Activated CD4-positive, CD25-positive, alpha-beta regulatory T cell treated with anti-CD3 and anti-CD28 coated beads, Interleukin-2, amount 50 U/mL, for 72 hours (primary cell): ENCODE data around the gene DYTN.
"Not testable (repeated sequence)": the region's sequence is repeated elsewhere in the genome, so short reads cannot be mapped to it uniquely, and the experiment has no call there.

Experiments used
- DNase-seq: peaks from one replicate; pipeline ENCODE4 v3.0.0; 2021

Gene DYTN, protein sequence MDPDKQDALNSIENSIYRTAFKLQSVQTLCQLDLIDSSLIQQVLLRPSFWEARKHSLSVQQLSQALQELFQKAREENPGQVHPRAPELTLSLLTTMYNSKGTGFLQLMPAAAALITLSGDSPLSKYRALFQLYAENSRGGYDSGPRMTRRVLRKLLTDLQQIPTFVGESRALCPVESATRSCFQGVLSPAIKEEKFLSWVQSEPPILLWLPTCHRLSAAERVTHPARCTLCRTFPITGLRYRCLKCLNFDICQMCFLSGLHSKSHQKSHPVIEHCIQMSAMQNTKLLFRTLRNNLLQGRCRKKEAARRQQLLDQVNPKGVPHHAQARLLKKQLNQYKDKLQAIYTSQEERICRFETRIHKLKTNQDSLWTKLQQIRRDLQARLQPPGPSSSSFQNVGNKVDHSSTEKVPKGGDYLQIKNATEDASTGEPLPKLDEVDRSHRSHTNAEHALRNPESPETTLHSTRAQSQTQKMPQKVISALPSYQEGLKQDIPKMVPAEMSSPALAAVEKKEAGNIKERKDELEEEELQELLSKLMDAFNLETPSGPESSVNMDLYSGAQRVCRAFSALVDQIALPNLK

DNA sequence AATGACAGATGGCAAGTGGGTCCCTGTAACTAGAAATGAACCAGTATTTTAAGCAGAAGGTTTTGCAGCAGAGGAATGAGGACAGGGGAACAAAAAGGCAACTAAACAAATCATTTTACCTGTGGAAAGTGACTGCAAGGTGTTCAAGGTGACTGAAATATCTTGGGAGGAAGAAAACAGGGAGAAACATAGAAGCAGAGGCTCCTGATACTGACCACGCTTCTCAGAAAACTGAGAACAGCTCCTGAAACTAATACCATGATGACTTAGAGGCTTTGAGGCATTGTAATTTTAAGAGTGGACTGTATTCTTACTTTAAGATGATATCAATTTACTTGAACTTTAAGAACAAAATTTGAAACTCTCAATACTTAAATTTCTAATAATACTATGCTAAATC is at the start of gene DYTN:
DYTN (minus strand) TSS at position 101 of the 400 bp plus-strand sequence. CDS start 117 bp downstream, outside the sequence.
- no peak for DNase-seq

DNA sequence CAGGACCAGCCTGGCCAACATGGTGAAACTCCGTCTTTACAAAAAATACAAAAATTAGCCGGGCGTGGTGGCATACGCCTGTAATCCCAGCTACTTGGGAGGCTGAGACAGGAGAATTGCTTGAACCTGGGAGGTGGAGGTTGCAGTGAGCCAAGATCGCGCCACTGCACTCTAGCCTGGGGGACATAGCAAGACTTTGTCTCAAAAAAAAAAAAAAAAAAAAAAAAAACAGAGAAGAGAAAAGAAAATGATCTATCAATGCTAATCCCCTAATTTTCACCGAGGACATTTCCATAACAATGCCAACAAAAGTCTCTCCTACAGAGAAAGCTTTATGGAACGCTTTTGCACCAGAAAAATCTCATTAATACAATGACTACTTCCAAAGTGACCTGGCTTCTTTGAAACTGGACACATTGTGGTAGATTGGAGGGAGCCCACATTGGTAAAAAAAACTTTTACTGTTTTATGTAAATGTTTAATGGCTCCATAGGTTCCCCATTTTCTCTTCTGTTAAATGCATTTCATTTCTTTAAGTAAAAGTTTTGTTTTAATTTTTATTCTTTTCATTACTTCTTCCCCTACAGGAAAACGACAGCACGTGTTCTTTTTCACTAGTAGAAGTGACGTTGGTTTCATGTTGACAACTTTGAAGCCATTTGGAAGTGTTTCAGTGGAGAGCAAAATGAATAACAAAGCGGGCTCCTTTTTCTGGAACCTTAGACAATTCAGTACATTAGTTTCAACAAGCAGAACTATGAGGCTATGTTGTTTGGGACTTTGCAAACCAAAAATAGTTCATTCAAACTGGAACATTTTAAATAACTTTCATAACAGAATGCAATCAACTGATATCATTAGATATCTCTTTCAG is 48.1 kb upstream of the DYTN start:
- DNase-seq = no peak

DNA sequence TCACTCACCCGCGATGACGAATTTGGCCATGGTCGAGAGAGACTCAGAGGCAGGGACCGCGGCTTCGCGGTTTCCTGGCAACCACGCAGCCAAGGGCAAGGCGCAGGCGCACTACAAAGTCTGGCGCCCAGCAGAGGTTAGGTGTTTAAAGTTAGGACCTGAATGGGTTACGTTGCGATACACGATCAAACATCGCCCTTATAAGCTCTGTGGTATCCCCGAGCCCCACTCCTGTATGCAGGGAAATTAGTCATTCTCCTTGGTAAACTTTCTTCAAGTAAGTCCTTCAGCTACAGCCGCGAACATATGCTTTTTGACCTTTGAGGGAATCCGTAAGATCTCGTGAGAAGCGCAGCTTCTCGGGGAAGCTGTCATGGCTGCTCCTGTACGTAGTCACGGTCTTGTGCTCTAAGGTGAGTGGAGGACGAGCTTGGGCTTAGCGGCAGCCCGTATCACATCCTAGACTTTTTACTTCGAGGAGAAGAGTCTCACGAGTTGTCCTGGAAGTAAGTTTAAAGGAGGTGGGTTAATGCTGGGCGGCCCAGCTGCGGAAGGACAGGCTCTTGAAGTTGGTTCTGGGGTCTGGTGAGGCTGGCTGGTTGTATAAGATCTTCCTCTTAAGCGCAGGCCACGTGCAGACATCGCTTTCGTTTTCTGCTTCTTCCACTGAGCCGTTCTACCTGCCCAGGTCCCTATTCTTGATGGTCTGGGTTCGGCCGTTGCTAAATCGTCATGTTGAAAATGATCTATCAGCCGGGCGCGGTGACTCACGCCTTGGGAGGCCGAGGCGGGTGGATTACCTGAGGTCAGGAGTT is 47.3 kb upstream of the DYTN start, which contains the start of the genes FASTKD2 and MDH1B:
FASTKD2 (plus strand) TSS at position 365 of the 815 bp plus-strand sequence. CDS start 1,088 bp downstream, outside the sequence.
MDH1B (minus strand) TSS at position 87 of the 815 bp plus-strand sequence; CDS start at position 30, 57 bp downstream.
- peak; percentile 88 for DNase-seq

DNA sequence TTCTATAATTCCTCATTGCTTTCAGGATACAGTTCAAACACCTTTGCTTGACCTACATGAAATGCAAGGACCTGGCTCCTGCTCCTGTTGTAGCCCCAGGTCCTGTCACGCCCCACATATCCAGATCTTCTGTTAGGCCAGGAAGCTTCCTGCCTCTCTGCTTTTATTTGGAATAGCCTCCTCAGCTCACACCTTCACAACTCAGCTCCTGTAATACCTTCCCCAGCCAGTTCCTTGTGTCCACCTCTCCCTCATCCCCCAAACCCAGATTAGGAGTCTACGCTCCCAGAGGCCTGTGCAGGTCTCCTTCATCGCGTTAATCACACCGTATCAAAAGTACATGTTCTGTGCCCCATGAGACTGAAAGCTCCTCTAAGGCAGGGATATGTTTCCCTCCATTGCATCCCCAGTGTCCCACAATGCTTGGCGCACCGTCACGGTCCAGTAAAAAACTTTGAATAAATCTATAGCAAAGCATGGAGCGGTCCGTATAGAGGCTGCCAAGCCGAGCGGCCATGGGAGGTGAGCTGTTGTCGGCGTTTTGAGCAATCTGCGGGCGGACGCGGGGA is 46.6 kb upstream of the DYTN start:
- no peak for DNase-seq

DNA sequence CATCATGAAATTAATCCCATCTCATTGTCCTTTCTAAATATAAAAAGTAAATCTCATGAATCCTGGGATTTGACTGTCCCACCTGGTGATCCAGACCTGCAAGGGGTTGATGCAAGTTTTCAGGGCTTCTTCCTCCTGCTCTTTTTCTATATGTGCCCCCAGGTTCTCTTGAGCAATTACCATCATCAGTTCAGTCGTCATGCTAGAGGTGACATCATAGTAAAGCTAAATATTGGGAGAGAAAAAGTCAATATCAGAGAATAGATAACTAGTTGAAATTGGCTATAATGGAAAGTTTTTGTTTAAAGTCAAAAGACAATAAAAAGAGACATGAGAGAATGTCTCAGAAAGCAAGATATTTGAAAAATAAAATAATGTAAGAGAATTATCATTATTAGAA is 38.6 kb upstream of the DYTN start:
- no peak for DNase-seq

DNA sequence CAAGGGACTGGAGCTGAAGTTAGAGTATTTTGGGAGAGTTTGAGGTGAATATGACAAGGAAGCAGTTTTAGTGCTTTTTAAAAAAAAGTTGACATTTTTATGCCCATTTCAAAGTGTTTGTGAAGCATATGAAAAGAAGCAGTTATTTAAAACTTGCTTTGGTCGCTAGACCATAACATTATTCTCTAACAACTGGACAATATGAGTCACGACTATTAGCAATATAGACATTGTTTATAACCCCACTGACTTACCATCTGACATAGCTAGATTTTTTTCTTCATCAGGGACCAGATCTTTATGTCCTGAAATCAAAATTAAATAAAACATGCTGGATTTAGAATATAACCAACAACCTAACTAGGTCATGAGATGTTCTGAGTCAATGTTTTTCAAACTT is 22.6 kb upstream of the DYTN start:
- DNase-seq = no peak

DNA sequence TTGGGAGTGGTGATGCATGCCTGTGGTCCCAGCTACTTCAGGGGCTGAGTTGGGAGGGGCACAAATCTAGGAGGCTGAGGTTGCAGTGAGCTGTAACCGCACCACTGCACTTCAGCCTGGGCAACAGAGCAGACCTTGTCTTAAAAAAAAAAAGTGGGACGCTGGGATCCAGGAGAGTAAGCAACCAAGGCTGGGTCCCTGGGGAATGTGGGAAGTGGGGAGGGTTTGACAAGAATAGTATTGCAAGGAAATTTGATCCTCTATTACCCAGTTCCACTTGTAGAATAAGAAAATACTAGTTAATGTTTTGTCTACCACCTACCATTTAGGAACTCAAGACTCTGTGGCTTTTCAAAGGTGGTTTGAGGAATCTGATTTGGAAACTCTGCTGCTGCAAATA is 21.1 kb upstream of the DYTN start:
- DNase-seq = no peak

DNA sequence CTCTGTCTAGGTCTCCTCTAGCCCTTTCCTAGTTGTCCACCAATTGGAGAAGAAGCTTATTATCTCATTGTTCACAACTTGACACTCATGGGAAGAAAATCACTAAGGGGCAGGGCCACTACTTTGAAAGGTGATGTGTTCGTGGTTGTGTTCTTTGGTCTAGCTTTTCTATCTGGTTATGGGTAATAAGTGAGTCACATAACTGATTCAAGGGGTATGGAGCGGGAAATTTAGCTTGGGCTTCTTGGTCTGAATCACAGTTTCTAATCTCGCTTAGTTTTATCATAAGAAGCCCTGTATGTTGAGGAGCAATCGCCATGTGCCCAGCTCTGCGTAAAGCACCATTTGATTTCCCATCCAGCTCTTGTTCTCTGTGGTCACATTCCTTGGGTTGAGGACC is 18.7 kb upstream of the DYTN start:
- no peak for DNase-seq

DNA sequence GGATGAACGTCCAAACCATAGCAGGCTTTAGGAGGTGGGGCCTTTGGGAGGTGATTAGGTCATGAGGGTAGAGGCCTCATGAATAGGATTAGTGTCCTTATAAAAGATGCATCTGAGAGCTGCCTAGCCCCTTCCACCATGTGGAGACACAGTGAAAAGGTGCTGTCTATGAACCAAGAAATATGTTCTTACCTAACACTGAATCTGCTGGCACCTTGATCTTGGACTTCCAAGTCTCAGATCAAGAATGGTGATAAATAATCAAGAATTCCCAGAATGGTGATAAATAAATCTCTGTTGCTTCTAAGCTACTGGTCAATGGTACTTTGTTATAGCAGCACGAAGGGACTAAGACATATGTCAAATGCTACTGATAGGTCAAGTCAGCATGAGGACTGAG is 15.1 kb upstream of the DYTN start:
- DNase-seq = no peak

DNA sequence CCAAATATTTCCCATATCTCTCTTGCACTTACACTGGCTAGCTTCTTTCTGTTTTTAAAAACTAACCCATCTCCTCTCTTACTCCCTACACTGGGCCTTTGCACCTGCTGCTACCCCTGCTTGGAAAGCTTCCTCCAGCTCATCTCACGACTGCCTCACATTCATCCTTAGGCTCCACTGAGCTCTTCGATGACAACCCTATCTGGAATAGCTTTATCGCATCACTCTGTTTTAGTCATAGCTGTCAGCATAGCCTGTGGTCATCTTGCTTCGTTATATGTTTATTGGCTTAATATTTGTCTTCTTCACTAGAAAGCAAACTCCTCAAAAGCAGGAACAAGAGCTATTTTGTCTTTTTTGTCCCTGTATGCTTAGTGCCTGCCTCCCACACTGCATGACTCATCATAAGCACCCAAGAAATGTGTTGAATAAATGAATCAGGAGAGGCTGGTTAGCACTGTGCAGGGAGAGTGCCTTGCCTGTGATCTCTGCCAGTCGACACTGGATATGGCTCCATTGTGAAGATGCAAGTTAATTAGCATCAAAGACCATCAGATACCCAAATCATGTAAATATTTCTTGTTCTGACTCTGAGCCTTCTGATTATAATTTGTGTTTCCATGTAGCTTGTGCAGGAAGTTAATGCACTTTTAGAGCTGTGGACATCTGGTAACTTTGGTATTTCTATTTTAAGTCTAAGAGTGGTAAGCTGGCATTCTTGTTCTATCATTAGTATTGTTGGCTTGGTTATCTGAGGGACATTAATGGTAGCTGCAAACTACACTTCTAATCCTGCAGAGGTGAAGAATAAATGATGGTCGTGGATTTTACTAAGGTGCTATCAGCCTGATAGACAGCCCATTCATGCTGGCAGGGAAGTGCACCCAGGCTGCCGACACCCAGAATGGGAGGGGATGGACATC is 10.3 kb upstream of the DYTN start:
- DNase-seq = no peak

DNA sequence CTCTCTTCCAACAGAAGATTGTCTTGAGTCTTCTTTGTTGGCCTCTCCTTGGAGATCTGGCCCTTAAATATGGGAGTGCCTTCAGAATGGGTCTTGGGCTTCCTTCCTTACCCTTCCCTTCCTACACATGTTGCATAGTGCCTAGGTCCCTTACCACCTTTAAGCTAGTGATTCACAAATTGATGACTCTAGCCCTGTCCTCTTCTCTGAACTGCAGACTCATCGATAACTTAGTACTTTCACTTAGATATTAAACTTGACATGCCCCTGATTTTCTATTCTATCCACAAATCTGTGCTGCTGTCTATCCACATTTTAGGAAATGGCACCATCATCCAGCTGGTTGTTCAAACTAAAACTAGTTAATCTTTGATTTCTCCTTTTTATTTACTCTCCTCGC is 9.1 kb upstream of the DYTN start:
- no peak for DNase-seq

DNA sequence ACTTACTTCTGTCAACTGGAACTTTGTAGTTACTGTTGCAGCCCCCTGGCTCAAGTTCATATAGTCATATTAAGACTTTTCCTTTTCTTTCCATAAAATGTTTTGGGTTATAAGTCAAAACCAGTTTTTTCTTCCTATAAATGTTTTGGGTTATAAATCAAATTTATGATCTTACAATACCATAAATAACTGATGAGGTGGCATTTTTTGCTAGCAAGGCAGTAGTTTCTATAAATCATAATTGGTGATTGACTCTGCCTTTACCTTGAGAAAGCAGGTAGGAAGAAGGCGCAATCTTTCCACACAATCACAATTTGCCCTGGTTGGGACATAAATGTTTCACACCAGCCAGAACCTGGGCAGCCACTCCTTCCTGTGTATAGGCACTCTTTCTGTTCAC is 5.1 kb upstream of the DYTN start:
- no peak for DNase-seq

DNA sequence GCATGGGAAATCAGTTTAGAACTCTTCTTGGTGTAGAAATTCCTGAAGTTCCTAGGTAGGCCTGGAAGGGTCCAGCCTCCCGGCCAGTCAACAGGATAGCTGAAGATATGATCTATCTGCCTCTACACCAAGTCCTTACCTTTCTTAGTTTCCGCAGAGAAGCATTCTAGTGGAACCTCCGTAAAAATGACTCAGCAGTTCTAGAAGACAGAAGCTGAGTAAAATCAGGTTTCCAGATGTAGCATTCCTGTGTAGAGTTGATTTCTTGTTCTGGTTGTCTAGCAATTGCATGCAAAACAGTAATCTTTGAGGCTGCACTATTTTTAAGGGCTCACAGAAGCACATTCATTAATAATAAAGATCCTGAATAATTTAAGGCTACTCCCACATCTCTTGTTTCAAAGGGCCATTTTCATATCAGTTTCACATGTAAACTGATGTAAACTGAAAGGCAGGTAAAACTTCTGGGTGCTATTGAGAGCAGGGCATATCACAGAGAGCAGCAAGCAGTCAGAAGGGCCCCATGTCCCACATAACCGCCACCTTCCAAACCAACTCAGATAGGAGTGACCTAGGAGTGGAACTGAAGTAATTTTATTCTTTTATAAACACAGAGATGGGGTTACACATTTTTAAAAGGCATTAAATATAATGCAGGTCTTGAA is 3.2 kb upstream of the DYTN start:
- no peak for DNase-seq

DNA sequence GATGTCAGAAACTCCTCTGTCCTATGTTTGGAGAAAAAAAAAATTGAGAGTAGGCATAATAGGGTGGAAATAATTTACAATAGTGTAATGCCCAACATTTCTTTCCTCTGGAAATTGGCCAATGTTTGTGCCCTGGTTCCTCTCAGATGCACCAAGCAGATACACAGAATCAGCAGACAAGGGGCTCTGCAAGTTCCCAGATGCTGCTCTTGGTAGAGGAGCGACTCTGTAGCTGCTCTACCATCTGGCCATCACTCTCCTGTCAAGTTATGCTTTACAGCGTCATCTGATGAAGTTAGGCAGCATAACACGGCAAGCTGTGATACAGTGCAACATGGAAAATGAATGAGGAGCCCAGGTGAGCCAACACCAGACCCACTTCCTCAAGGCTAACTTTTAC is 1.6 kb downstream of the DYTN start:
- DNase-seq = no peak

DNA sequence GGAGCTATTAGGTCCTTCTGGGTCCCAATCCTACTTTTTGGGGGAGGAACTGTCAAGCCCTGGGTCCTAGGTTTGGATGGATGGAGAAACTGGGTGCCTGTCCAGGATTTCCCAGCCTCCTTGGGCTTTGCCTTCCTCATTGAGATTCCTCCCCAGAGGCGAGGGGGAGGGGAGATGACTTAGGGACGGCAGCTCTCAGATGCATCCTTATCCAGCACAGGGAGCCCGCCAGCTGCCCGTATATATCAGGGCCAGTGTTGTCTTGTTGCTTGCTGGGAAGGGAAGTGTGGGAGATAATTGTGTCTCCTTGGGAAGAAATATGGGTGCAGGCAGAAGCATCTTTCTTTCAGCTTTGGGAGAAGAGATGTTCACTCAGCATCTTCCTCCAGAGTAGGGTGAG is 3.0 kb downstream of the DYTN start:
- DNase-seq = not testable (repeated sequence)

DNA sequence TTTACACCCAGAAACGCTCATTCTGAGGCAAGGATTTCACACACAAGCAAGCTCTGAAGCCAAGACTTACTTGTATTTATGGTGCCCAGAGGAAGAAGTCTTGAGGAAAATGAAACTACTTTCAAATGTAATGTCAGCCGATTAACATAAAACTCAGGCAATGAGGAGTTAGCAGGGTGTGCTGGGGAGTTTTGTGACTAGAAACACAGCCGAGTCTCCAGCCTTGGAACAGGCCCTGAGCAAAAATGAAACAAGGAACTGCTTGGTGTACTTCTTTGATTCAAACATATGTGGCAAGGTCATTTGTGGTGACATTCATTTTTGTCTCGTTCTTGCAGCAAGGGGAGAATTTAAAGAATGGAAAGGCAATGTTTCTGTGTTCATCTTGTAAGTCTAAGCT is 4.5 kb downstream of the DYTN start:
- no peak for DNase-seq

DNA sequence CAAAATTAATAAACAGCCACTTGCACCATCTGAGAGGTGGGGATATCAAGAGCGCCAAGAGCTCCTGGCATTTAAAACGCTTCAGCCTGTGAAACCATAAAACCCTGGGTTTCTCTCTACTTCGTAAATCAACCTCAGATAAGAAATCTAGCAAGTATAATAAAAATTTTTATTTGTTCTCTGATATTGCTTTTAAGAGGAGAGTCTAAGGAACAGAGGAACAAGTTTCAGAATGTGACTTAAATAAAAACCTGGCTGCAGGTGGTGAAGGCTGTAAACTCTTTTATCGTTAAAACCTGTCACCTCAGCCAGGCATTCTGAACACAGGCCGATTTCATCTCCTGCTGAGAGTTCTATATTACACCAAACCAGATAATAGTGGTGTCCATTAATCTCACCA is 9.9 kb downstream of the DYTN start:
- no peak for DNase-seq

DNA sequence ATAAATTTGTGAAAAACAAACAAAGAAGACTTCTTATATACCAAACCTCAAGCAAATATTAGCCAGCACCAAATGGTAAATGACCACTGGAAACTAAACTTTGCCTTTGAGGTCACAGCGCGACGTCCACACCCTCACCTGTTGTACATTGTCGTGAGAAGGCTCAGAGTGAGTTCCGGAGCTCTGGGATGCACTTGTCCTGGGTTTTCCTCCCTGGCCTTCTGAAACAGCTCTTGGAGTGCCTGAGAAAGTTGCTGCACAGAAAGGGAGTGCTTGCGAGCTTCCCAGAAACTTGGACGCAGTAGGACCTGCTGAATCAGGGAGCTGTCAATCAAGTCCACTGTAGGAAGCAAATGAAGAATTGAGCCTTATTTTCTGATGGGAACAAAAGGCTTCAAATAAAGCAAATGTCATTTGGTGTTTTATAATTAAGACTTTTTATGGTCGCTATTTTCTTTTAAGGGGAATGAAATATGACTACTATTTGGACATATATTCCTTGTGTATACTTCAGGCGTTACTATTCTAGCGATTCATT is 11.0 kb downstream of the DYTN start:
- DNase-seq = no peak

DNA sequence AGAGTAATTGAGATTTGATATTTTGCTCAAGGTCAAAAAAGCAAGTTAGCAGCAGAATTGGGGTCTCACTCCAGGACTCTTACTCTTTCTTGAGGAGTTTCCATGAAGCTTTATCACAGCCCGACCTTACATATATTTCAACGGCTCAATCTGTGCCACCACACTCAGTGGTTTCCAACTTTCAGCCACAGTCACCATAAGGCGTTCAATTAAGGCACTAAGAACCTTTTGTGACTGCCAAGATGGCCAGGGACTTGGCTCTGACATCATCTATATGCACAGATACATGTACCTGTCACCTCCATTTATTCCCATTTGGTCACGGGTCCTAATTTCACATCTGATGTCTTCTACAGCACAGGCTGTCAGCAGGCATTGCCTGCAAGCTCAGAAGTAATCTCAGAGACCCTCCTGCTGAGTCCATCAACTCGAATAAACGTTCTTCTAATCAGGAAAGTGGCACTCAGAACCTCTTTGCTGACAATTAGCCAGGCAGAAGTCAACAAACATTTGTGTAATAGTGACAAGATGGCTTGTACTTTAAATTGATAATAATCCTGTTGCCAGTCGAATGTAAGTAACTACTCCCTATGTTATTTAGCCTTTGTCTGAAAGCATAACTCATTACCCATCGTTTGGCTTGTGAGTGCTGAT is 16.1 kb downstream of the DYTN start:
- DNase-seq = no peak

DNA sequence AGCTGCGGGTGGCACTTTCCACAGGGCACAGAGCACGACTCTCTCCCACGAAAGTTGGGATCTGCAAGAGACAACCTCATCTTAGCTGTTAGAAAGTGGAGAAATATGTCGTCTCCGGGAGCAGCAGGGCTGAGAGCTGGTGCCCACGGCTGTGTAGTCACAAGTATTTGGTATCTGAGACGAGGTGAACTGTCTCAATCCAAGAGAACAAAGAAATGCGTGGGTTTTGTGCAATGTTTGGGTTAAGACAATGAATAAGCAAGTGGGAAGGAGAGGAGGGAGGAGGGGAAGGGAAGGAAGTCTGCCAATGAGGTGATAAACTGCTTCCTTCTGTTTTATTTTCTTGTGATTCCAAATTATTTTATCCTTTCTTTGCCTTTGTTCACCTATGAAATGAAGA is 18.0 kb downstream of the DYTN start:
- no peak for DNase-seq
